Stimulated activated naive CD8-positive, alpha-beta T cell treated with anti-CD3 and anti-CD28 coated beads, Interleukin-15, amount 100 ng/mL, for 72 hours (primary cell): ENCODE measurements around the gene ARHGAP18.

ENCODE experiments used
- ATAC-seq: fragments of 150-1000 bp; cut with Tn5 transposase; 2 replicates; pipeline ENCODE4 v1.10.0; 2021; ENCODE audit warnings: mild to moderate bottlenecking, moderate library complexity
- DNase-seq, 2 donors: peaks; one replicate each; pipeline ENCODE4 v3.0.0; 2021 to 2022
- H3K27ac Mint-ChIP-seq, 2 donors: one replicate each; pipeline ENCODE4 v1.8.0; 2022; ENCODE audit warnings: mild to moderate bottlenecking in 2 of 2, mixed read lengths in 2 of 2, moderate library complexity in 2 of 2
- H3K27me3 Mint-ChIP-seq: one replicate; pipeline ENCODE4 v1.8.0; 2022; ENCODE audit warnings: mixed read lengths
- H3K4me1 Mint-ChIP-seq: one replicate; pipeline ENCODE4 v1.8.0; 2022; ENCODE audit warnings: mild to moderate bottlenecking, mixed read lengths
- H3K4me3 Mint-ChIP-seq, 2 donors: one replicate each; pipeline ENCODE4 v1.8.0; 2022; ENCODE audit warnings: mild to moderate bottlenecking in 2 of 2, mixed read lengths in 2 of 2, moderate library complexity in 1 of 2
- H3K9me3 Mint-ChIP-seq, 2 donors: one replicate each; pipeline ENCODE4 v1.8.0; 2022; ENCODE audit warnings: mixed read lengths in 2 of 2

ARHGAP18 gene

DNA sequence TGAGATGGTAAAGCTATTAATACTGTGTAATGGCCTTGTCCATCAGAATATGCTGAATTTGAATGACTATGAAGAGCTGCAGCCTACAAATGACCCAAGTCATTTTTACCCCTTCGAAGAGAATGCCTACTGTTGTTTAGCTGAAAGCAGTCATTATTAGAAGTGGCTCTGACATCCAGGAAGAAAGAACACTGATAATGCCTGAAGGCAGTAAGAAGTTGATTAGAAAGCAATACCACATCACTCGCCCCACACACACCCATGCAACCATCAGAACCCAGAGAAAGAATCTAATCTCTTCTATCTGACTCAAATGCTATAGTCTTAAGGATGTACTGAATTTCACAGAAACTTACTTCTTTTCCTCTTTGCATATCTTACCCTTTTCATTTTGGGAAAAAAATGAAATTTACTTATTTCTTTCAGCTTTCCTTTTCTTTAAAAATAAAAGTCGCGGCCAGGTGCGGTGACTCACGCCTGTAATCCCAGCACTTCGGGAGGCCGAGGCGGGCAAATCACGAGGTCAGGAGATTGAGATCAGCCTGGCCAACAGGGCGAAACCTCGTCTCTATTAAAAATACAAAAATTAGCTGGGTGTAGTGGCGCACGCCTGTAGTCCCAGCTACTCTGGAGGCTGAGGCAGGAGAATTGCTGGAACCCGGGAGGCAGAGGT is 61.0 kb downstream of the ARHGAP18 start:
- Mint-ChIP-seq H3K9me3 (no peaks in the 10 kb centered on the region), H3K4me3 (no peak overlapping the region), H3K27me3 (peaks cover 9% of the 10 kb centered on the region), H3K4me1 (no peaks in the 10 kb centered on the region), H3K27ac (no peak overlapping the region)
- DNase-seq (no peak), ATAC-seq (no peak)

DNA sequence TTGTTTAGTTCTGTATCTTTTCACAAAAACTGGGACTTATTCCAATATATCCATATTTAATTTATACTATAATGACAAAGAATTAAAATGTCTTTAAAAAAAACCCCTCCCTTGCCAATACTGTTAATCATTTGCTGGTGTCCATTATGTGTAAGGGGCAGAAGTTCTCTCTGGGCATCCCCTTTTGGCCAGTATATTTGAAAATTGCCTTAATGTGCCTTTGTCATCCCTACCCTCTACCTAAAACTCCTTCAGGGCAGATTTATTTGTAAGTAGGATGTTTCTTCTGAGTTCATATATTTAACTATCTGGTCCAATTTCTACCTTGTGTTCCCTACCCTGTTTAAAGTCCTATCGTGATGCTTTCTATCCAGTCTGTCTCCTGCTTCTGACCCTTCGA is 62.9 kb downstream of the ARHGAP18 start:
- H3K27me3 Mint-ChIP-seq, result peaks cover 3% of the 10 kb centered on the region
- ATAC-seq (no peak), DNase-seq (no peak)
- no peaks in the 10 kb centered on the region for H3K9me3 Mint-ChIP-seq
- H3K4me3 Mint-ChIP-seq, result no peak overlapping the region
- H3K4me1 Mint-ChIP-seq, result no peaks in the 10 kb centered on the region
- no peak overlapping the region for H3K27ac Mint-ChIP-seq

DNA sequence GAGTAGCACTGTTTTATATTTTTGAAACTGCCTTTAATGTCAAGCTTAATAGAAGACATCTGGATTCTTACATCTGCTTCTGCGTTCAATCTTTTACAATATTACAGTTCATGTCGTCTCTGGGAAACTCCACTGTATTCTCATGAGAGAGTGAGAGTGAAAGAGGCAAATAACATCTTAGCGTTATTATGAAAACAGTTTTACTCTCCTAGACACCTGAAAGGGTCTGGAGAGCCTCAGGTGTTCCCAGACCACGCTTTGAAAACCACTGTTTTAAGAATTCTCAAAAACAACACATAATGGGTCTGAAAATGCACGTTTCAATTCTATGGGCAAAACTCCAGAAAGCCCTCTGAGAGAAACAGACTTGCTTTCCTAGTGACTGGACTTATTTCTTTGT is 63.3 kb downstream of the ARHGAP18 start:
- ATAC-seq (no peak), DNase-seq (no peak)
- no peak overlapping the region for H3K27ac Mint-ChIP-seq
- no peaks in the 10 kb centered on the region for H3K27me3 Mint-ChIP-seq
- no peak overlapping the region for H3K4me3 Mint-ChIP-seq
- H3K9me3 Mint-ChIP-seq, result no peaks in the 10 kb centered on the region
- H3K4me1 Mint-ChIP-seq, result no peaks in the 10 kb centered on the region

DNA sequence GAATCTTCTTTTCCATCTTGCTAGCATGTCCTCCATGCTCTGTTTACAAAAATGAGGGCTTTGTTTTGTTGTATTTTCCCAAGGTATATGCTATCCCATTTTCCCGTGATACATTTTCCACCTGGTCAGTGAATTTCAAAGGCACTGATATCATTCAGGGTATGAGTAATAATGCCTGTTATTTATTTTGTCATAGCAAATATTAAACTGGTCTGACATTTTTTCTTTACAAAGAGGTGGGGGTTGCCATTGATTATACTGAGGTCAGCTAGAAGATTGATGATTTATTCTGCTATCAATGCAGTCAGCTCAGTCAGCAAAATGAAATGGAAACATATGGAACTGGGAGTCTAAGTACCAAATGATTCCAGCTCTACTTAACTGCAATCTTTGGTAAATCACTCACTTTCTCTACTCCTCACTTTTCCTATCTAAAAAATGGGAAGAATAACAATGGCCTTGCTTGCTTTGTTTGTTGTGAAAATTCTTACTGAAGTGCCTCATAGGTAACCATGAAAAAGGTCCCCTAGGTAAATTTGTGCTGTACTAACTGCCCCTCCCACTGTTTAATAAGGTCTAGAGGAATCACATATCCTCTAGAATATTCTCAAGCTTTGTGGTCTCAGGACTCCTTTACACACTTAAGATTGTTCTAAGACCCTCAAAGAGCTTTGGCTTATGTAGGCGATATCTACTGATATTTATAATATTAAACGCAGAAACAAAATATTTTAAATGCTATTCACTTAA is 64.0 kb downstream of the ARHGAP18 start:
- Mint-ChIP-seq H3K27me3 (no peaks in the 10 kb centered on the region), H3K9me3 (no peaks in the 10 kb centered on the region), H3K27ac (no peak overlapping the region), H3K4me1 (no peaks in the 10 kb centered on the region), H3K4me3 (no peak overlapping the region)
- ATAC-seq (no peak), DNase-seq (no peak)

DNA sequence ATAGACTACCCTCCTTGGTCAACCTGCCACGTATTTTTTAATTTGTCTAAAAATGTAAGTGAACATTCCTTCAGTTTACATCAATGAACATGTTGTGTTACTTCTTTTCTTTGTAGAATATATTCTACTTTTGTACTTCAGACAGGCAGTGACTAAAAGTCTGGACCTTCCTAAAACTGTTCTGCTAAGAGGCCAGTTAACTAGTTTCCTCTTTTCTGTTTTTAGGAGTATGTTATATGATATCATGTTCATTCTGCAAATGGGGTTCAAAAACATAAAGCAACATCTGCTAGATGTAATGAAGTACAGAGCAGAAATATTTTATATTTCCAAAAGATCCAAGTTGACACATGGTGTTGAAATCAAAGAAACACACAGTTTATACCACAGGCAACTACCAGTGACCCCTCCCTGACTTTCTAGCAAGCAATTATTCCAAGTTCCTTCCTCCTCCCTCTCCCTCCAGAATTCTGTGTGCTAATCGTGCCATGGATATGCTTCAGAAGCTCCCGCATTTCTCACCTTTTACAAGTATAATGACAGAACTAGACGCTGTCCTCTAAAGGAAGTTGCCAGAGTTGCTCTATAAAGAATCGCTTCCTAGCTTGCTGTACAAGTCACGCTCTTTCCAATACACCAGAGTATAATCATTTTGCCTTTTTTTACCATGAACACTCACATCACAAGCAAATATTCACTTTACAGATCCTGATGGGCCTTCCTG is 64.7 kb downstream of the ARHGAP18 start:
- Mint-ChIP-seq H3K9me3 (no peaks in the 10 kb centered on the region), H3K4me3 (no peak overlapping the region), H3K4me1 (no peaks in the 10 kb centered on the region), H3K27ac (no peak overlapping the region), H3K27me3 (no peaks in the 10 kb centered on the region)
- ATAC-seq (no peak), DNase-seq (no peak)

DNA sequence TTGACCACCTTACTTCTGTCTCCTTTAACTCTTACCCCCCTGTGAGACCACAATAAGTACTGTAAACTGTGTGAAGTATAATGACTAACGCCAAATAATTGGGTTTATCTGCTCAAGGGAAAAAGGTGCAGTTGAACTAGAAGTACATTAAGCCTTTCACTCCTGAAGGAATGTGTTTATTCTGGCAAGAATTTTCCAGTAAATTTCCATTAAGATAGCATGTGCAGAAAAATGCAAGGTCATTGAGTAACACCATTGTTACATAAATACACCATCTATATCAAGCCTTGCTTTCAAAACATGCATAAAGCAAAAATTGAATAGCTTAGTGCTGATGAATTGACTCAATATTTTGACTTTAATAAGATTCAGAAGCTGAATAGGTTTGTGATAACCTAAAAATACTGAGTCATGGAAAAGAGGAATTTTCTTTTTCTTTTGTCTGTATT is 65.4 kb downstream of the ARHGAP18 start:
- Mint-ChIP-seq H3K27ac (no peak overlapping the region), H3K4me1 (no peaks in the 10 kb centered on the region), H3K9me3 (no peaks in the 10 kb centered on the region), H3K4me3 (no peak overlapping the region), H3K27me3 (no peaks in the 10 kb centered on the region)
- ATAC-seq (no peak), DNase-seq (no peak)

DNA sequence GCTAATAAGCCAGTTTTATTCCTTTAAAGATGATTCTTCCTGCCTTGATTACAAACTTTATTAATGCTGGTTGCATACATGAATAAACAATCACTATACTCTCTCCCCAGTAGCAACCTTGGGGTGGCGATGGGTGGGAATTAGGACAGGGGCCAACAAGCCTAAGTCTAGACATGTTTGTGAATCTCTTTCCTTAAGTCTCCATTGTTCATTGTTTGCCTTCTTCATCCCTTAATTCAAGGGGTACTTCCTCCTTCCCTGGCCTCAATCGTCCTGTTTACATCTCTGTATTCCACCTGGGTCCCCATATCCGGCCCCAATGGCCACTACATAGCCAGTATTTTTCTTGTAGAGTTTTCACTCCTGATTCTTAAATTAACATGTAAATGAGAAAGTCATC is 66.0 kb downstream of the ARHGAP18 start:
- no peak for DNase-seq
- H3K9me3 Mint-ChIP-seq, result no peaks in the 10 kb centered on the region
- H3K4me1 Mint-ChIP-seq, result no peaks in the 10 kb centered on the region
- ATAC-seq, result no peak
- H3K27me3 Mint-ChIP-seq, result no peaks in the 10 kb centered on the region
- H3K27ac Mint-ChIP-seq, result no peak overlapping the region
- H3K4me3 Mint-ChIP-seq, result no peak overlapping the region

DNA sequence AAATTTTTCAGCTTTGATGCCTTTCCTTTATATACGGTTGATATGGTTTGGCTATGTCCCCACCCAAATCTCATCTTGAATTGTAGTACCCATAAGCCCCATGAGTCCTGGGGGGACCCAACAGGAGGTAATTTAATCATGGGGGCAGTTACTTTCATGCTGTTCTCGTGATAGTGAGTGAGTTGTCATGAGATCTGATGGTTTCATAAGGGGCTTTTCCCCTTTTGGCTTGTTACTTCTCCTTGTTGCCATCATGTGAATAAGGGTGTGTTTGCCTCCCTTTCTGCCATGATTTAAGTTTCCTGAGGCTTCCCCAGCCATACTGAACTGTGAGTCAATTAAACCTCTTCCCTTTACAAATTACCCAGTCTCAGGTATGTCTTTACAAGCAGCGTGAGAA is 66.8 kb downstream of the ARHGAP18 start:
- ATAC-seq, result no peak
- H3K27ac Mint-ChIP-seq, result no peak overlapping the region
- no peaks in the 10 kb centered on the region for H3K9me3 Mint-ChIP-seq
- H3K27me3 Mint-ChIP-seq, result no peaks in the 10 kb centered on the region
- DNase-seq, result no peak
- H3K4me1 Mint-ChIP-seq, result no peaks in the 10 kb centered on the region
- H3K4me3 Mint-ChIP-seq, result no peak overlapping the region

DNA sequence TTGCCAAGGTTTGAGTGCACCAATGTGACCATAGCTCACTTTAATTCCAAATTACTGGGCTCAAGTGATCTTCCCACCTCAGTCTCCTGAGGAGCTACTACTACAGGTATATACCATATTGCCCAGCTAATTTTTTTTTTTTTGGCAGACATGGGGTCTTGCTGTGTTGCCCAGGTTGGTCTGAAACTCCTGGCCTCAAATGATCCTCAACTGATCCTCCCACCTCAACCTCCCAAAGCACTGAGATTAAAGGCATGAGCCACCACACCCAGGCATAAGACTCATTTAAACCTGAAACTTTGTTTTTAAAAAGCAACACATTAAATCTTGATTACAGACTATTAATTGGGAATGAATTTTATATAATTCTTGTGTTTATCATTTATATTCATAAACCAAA is 67.7 kb downstream of the ARHGAP18 start:
- H3K4me3 Mint-ChIP-seq, result no peak overlapping the region
- ATAC-seq, result no peak
- no peaks in the 10 kb centered on the region for H3K27me3 Mint-ChIP-seq
- no peak for DNase-seq
- no peaks in the 10 kb centered on the region for H3K4me1 Mint-ChIP-seq
- no peaks in the 10 kb centered on the region for H3K9me3 Mint-ChIP-seq
- no peak overlapping the region for H3K27ac Mint-ChIP-seq

DNA sequence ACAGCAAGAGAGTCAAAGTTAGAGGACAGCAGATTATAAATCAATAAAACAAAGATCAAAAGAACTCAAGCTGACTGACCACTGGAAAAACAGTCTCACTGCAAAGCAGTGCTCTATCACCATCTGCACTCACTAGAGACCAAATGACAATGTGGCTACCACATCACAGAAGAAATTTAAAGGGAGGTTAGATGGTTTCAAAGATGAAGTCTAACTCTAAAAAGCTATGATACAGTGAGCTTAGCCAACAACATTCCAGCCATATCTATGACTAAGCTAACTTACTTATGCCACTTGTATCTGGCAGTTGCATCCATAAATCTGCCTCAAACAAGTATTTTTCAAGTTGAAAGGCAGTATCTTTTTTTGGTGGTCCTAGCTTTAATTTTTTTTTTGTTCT is 68.6 kb downstream of the ARHGAP18 start:
- ATAC-seq, result no peak
- H3K27me3 Mint-ChIP-seq, result no peaks in the 10 kb centered on the region
- H3K4me1 Mint-ChIP-seq, result no peaks in the 10 kb centered on the region
- no peak overlapping the region for H3K4me3 Mint-ChIP-seq
- no peak for DNase-seq
- H3K9me3 Mint-ChIP-seq, result no peaks in the 10 kb centered on the region
- no peak overlapping the region for H3K27ac Mint-ChIP-seq

DNA sequence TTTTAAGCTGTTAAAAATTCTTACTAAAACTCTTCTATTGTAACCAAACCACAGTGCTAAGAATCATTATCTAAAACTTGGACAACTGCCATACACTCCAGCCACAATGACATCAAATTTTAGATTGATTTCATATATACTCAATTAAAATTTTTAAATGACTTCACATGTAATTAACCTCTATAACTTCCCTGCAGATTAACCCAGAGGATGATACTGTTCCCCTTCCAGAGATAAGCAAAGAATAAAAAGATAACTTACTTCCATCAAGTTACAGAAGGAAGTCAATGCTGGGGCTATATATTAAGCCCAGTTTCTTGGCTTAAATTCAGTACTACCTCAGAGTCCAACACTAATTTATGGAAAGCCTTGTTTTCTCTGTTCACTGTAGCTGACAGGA is 71.3 kb downstream of the ARHGAP18 start:
- H3K9me3 Mint-ChIP-seq, result no peaks in the 10 kb centered on the region
- H3K27ac Mint-ChIP-seq, result no peak overlapping the region
- H3K27me3 Mint-ChIP-seq, result no peaks in the 10 kb centered on the region
- DNase-seq (no peak), ATAC-seq (no peak)
- no peak overlapping the region for H3K4me3 Mint-ChIP-seq
- H3K4me1 Mint-ChIP-seq, result no peaks in the 10 kb centered on the region

DNA sequence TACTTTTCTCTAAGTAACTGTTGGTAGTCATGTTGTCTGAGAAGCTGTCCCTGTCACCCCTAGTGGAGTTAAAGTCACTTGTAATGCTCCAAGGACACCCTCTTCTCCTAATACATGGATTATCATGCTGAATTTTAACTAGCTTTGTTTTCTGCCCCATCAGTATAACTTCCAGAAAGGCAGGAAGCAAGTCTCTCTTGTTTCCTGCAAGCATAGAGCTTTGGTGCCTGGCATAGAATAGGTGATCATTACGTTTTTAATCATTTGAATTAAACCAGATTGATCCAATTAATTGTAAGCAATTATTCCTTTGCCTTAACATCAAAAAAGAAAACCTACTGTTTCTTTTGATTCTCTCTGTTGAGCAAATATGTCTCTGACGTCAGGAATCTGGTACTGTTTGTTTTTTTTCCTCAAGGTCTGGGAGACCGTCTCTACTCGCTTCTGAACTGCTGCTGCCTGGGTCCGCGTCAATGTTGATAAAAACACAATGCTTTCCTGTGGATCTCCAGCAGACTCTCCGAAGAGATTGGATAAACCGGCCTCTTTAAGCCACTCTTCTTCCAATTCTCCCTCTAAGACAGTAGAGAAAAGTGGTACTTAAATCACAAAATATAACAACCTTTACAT is 71.8 kb downstream of the ARHGAP18 start:
- H3K27ac Mint-ChIP-seq, result no peak overlapping the region
- no peaks in the 10 kb centered on the region for H3K9me3 Mint-ChIP-seq
- H3K27me3 Mint-ChIP-seq, result no peaks in the 10 kb centered on the region
- no peaks in the 10 kb centered on the region for H3K4me1 Mint-ChIP-seq
- DNase-seq, result no peak
- ATAC-seq, result no peak
- H3K4me3 Mint-ChIP-seq, result no peak overlapping the region

DNA sequence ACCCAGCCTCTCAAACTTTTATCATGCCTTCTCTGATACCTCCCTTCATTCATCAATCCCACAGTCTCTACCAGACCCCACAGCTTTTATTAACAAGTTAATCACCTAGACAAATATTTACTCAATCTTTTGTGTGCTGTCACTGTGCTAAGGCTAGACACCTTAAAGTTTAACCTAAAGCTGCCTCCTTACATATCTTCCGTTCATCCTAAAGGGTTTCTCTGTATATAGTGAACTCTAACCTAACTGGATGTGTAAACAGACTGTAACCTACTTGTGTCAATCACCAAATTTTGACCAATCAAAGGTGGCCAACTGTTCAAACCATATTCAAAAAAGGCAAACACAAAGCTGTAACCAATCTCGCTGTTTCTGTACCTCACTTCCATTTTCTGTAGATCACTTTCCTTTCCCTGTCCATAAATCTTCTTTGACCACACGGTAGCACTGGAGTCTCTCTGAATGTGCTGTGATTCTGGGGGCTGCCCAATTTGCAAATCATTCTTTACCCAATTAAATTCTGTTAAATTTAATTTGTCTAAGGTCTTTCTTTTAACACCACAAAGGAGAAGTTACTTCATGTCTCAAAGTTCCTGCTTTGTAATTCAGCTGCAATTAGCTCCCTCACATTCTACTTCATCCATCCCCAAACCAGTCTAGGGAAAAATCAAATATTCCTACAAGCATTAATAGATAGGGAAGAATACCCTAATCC is 72.5 kb downstream of the ARHGAP18 start:
- H3K27me3 Mint-ChIP-seq, result no peaks in the 10 kb centered on the region
- H3K27ac Mint-ChIP-seq, result no peak overlapping the region
- no peaks in the 10 kb centered on the region for H3K4me1 Mint-ChIP-seq
- no peak for ATAC-seq
- H3K4me3 Mint-ChIP-seq, result no peak overlapping the region
- no peak for DNase-seq
- no peaks in the 10 kb centered on the region for H3K9me3 Mint-ChIP-seq

DNA sequence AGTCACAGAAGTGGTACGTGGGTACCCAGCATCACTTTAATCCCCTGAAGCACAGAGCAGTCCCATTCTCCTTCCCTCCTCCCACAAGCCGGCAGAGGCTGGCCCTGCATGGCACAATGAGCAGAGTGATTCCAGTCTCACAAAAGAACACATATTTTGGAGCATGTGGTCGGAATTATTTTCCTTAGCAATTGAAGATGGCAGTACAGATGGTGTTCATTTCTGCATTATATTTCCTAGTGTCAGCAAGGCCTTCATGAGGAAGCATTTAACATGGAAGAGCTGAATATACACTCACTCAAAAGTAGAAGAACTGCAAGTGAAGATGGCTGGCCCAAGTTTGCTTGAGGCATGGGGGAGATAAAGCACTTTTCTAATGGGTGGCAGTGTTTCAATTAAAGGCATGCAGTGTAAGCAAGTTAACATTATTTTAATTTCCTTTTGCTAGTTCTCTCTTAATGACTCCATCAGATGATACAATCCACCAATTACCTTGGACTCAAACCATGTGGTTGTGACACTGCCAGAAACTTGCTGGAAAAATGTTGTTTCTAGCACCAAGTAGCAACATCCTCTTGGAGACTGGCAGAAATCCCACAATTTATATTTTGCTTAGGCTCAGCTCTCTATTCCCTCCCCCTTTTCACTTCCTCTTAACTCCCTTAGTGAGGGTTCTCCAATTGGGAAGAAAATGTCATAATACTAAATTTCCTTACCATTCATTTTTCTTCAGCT is 74.4 kb downstream of the ARHGAP18 start:
- Mint-ChIP-seq H3K27ac (no peak overlapping the region), H3K9me3 (no peaks in the 10 kb centered on the region), H3K4me3 (no peak overlapping the region), H3K27me3 (no peaks in the 10 kb centered on the region), H3K4me1 (no peaks in the 10 kb centered on the region)
- ATAC-seq (no peak), DNase-seq (no peak)
